HUES64 (cell line): ENCODE results near the gene CDX2.

Source experiments
- H3K27ac ChIP-seq: 2 replicates; pipeline ENCODE4 v1.7.0; 2013; ENCODE audit warnings: low read depth, low read length, inconsistent platforms
- H3K27me3 ChIP-seq: 2 replicates; pipeline ENCODE4 v1.6.1; 2013; ENCODE audit warnings: mild to moderate bottlenecking, low read length; ENCODE audit not compliant: insufficient read depth
- H3K36me3 ChIP-seq: 2 replicates; pipeline ENCODE4 v1.6.1; 2013; ENCODE audit warnings: mild to moderate bottlenecking, low read length; ENCODE audit not compliant: insufficient read depth
- H3K4me1 ChIP-seq: 2 replicates; pipeline ENCODE4 v1.6.1; 2013; ENCODE audit warnings: mild to moderate bottlenecking, low read length, moderate library complexity; ENCODE audit not compliant: insufficient read depth
- H3K4me3 ChIP-seq: 2 replicates; pipeline ENCODE4 v1.5.1; 2013; ENCODE audit warnings: mild to moderate bottlenecking, low read length, moderate library complexity
- H3K9ac ChIP-seq: 2 replicates; pipeline ENCODE4 v1.6.1; 2013; ENCODE audit warnings: mild to moderate bottlenecking, low read depth, low read length
- H3K9me3 ChIP-seq: 2 replicates; pipeline ENCODE4 v1.6.1; 2013; ENCODE audit warnings: low read depth, low read length; ENCODE audit not compliant: insufficient read depth
- WGBS: fragments of 150-250, 120-280 bp; methylation state at CpG from one replicate; pipeline ENCODE4 v1.1.7; 2013; ENCODE audit warnings: missing lambda C conversion rate; 5-methylcytosine and 5-hydroxymethylcytosine counted together

CDX2 gene

DNA sequence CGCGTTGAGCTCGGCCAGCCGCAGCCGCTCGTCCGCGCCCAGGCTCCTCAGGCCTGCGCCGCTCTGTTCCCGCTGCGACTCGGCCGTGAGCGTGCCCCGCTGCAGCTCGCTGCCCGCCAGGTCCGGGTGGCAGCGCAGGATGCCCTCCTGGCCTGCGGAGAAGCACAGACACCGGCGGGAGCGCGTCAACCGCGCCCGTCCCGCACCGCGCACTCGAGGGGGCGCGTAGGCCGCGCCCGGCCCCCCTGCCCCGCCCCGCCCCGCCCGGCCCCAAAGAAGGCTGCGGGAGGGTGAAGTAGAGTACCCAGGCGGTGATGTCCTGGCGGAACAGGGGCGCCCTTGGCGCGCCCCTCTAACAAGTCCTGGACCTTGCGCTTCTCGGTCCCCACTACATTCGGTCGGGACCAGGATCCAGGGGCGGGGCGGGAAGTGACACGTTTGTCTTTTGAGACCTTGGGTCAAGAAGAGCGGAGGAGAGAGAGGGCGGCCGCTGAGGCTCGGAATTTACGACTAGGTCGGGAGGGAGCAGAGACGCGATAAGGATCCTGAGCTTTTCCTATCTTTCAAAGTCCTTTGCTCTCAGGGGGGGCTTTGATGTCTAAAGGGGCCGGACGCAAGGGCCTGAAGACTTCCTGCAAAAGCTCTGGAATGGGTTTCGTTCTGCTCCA is 9.3 kb upstream of the CDX2 start:
- H3K27me3 ChIP-seq = peaks cover 100% of the 10 kb centered on the region
- no peak overlapping the region for H3K4me3 ChIP-seq
- no peaks in the 10 kb centered on the region for H3K9me3 ChIP-seq
- H3K9ac ChIP-seq = no peak overlapping the region
- under 1% methylated on average over 65 of the region's 65 CpGs for WGBS
- H3K4me1 ChIP-seq = peaks cover 2% of the 10 kb centered on the region; the same call in 1 of the 2 replicates
- no peak overlapping the region for H3K27ac ChIP-seq
- no peaks in the 10 kb centered on the region for H3K36me3 ChIP-seq

DNA sequence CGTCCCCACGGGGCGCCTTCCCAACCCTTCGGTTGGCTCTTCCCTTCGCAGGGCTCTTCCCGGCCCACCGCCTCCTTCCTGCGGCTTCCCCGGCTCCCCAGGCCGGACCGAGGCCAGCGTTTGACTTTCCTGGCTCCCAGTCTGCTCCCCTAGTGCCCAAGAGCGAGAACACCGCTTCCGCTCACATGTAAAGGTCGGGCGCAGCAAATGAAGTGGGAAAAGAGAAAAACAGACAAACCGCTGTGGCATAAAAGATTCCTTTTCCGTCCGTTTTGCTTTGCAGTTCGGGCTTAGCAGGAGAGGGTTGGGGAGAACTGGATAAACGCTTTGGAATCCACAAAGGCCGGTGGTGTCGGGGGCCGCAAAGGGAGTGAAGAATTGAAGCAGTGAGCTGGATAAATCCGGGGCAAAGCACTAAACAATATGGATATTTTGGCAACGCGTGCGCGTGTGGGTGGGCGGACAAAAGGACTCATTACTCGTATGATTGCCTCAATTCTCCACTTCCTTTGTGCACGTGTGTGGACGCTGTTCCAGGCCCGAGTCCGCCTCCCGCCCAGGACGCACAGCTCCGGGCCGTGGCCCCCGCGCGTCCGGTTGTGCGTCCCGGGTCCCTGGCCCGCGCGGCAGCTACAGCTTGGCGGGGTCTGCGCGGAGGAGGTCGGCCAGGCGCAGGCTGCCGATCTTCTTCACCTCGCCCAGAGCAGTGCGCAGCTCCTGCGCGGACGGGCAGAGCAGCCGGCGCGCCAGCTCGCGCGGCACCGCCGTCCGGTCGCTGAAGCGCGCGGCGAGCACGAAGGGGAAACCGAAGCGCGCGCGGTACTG is 8.6 kb upstream of the CDX2 start:
- Histone ChIP-seq H3K27me3 (peaks cover 100% of the 10 kb centered on the region), H3K9ac (no peak overlapping the region), H3K27ac (no peak overlapping the region), H3K4me3 (no peak overlapping the region), H3K4me1 (peaks cover 2% of the 10 kb centered on the region; the same call in 1 of the 2 replicates), H3K9me3 (no peaks in the 10 kb centered on the region), H3K36me3 (no peaks in the 10 kb centered on the region)
- WGBS = 2% methylated on average over 80 of the region's 80 CpGs

DNA sequence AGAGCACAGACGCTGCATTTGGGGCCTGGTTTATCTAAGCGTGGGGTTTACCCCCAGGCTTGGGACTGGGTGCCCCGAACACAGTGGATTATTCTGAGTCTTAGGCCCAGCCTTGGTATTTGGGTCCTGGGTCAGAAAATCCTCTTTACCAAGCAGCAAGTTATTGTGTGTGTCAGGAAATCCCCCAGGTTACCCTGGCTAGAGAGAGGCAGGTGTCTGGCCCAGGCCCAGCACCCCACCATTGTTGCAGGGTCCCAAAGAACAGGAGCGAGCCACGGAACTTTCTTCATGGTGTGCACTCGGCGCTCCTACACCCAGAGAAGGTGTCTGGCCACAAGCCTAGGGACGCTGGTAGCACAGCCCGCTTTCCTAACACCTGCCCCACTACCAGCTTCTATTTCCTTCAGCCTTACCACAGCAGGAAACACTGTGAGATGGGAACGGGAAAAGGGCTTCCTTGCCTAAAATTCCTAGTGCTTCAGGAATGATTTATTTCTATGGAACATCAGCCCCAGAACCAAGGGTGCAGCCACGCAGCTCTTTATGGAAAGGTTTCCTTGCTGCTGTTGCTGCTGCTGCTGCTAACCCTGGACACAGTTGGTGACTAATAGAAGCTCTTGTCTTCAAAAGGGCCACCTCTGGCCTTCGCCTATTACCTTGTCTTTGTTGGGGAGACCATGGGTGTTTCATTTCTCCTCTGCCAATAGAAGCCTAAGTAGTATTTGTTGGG is 7.4 kb upstream of the CDX2 start:
- WGBS = 7% methylated on average over 12 of the region's 12 CpGs
- no peaks in the 10 kb centered on the region for H3K36me3 ChIP-seq
- H3K4me1 ChIP-seq = peaks cover 11% of the 10 kb centered on the region
- no peaks in the 10 kb centered on the region for H3K9me3 ChIP-seq
- H3K27me3 ChIP-seq = peaks cover 100% of the 10 kb centered on the region
- H3K27ac ChIP-seq = no peak overlapping the region
- H3K9ac ChIP-seq = no peak overlapping the region
- H3K4me3 ChIP-seq = no peak overlapping the region

DNA sequence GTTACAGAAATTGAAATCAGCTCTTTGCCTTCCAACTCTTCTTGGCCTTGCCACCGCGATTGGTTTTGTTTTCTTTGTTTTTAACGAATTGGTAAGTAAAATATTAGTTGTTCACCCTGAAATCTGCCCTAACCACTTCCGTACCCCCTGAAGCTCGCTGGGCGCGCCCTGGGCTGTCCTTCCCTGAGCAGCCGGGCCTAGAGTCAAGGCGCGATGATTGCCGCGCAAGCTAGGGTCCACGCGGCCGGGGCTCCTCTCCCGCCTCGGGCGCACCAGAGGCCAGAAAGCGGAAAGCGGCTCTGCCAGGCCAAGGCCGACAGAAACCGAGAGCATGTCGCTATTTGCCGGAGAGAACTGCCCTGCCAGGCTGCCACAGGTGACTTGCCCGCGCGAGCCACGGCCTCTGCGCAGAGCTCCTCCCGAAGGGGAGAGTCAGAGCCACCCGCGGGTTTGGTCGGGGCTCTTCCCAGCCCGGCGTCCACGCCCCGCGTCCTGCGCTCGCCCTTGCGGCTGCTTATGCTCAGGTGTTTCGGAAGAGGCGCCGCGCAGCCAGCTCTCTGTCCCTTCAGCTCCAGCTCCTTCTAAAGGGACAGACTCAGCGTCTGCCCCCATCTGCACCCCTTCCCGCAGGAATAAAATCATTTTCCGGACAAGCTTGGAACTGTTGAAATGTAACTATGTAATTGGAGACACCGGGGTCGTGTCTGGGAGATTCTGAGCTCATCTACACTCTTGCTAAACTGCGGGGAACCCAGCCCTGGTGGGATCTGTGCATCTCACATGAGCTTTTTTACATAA is 6.6 kb upstream of the CDX2 start:
- Histone ChIP-seq H3K4me3 (no peak overlapping the region), H3K36me3 (no peaks in the 10 kb centered on the region), H3K9me3 (no peaks in the 10 kb centered on the region), H3K9ac (no peak overlapping the region), H3K4me1 (peaks cover 17% of the 10 kb centered on the region), H3K27ac (no peak overlapping the region), H3K27me3 (peaks cover 100% of the 10 kb centered on the region)
- 4% methylated on average over 48 of the region's 51 CpGs for WGBS

DNA sequence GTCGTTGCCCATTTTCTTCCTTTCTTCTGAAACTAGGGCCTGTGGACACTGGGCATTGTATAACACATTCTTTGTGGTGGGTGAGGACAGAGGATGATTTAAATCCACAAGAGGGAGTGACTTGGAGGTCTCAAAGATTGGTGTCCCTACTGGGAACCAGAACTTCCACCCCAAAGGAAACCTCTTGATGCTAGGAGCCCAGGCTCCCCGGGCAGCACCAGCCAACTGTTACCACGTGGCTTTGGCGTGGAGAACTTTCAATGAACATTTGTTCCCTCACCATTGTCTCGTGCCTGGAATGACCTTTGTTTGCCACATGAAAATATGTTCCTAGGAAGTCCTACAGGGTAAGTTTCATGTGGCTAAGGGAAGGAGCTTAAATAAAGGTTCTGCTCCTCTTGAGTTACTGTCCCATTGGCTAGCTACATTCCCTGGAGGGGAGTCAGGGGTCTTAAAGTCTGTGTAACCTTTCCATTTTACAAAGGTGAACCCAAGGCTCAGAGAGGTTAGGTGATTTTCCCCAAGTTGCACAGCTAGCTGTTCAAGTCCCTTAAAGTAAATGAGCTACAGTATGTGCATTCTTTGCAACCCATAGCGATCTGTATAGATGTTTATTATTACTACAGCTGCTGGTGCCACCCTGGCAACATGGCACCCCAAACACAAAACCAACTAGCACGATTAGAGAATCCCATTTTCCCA is 5.0 kb upstream of the CDX2 start:
- no peaks in the 10 kb centered on the region for H3K36me3 ChIP-seq
- peaks cover 29% of the 10 kb centered on the region for H3K4me1 ChIP-seq
- peaks cover 100% of the 10 kb centered on the region for H3K27me3 ChIP-seq
- 30% methylated on average over 7 of the region's 7 CpGs for WGBS
- no peaks in the 10 kb centered on the region for H3K9me3 ChIP-seq
- H3K4me3 ChIP-seq = no peak overlapping the region
- no peak overlapping the region for H3K9ac ChIP-seq
- H3K27ac ChIP-seq = no peak overlapping the region

DNA sequence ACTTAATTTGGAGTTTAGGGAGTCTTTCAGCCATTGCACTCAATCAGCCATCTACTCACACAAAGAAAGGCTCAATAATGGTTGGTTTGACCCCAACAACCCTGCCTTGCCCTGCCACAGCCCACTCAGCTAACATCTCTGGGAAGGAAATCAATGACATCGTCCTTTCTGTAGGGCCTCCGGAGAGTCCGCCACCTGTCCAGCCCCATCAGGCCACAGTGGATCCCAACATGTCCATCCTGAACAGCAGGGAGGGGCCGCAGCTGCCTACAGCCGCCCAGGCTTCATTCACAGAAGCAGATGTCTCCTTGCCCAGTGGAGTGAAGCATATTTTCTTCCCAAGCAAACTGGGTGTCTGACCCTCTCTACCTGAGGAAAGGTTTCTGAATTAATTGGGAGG is 4.2 kb upstream of the CDX2 start:
- Histone ChIP-seq H3K27ac (no peak overlapping the region), H3K9me3 (no peaks in the 10 kb centered on the region), H3K9ac (no peak overlapping the region), H3K27me3 (peaks cover 100% of the 10 kb centered on the region), H3K4me1 (peaks cover 27% of the 10 kb centered on the region), H3K4me3 (no peak overlapping the region), H3K36me3 (no peaks in the 10 kb centered on the region)
- 55% methylated on average over 5 of the region's 5 CpGs for WGBS

DNA sequence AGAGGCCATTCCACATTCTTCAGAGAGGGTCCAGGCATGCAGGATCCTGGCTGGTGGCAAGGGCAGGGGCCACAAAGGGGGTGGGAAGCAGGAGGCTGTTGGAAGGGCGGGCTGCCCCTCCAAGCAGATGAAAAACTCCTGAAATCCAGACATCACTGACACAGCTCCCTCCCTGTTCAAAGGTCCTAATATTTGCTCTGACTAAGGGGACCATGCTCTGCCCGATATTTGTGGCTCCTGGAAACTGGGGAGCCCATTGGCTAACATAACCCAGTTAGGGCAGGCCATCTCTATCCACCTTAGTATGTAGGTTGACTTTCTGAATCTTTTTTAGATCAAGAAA is 3.3 kb upstream of the CDX2 start:
- H3K27ac ChIP-seq = no peak overlapping the region
- H3K4me1 ChIP-seq = peaks cover 27% of the 10 kb centered on the region
- WGBS = 38% methylated on average over 2 of the region's 2 CpGs
- no peak overlapping the region for H3K9ac ChIP-seq
- no peaks in the 10 kb centered on the region for H3K9me3 ChIP-seq
- H3K36me3 ChIP-seq = no peaks in the 10 kb centered on the region
- H3K4me3 ChIP-seq = no peak overlapping the region
- peaks cover 100% of the 10 kb centered on the region for H3K27me3 ChIP-seq

DNA sequence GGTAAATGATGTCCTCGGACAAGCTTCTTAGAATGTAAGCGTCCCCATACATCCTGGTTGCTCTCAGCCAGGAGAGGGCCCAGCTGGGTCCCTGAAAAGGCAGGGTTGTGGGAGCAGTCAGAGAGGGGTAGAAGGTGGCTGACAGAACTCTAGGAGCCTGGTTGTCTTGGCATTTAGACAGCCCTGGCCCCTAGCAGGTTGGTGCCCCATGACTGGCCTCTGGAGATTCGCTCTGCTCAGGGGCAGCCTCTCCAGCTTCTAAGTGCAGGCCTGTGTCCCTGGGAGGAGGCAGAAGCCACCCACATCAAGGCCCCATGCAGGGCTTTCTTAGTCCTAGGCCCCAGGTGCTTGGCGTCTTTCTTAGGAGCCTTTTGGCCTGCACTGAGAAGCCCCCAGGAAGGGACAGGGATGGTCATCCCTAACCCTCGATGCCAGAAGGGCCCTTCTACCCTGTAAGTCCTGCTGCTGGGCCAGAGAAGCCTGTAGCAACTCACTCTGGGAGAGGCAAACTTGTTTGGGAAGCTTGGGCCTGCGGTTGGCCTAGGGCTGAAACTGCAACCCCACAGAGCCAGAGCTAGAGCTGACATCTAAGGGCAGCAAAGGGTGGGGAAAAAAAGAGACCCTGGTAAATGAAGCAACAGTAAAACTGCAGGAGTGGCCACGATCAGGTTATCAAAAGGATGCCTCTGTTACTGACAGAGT is 2.8 kb upstream of the CDX2 start:
- H3K9ac ChIP-seq = no peak overlapping the region

DNA sequence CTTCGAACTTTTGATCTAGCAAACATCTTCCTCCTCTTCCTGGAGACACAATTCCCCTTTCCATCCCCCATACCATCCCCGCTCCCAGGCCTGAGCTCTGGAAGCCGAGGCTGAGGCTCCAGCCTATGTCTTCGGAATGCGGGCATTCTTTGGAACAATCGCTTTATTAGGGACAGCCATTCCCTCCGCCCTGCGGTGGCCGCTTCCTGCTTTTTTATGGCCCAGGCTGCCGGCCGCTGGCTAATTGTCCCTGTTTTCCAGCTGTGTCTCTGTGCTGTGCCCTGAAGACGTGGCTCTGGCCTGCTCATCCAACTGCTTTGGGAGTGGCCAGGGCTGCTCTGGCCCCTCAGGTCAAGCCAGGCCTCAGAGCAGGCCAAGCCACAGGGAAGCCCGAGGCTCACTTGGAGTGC is 2.1 kb upstream of the CDX2 start:
- peaks cover 100% of the 10 kb centered on the region for H3K27me3 ChIP-seq
- whole genome bisulfite sequencing = 1% methylated on average over 13 of the region's 13 CpGs
- no peak overlapping the region for H3K4me3 ChIP-seq
- peaks cover 27% of the 10 kb centered on the region for H3K4me1 ChIP-seq
- no peaks in the 10 kb centered on the region for H3K36me3 ChIP-seq
- H3K9ac ChIP-seq = no peak overlapping the region
- no peak overlapping the region for H3K27ac ChIP-seq
- H3K9me3 ChIP-seq = no peaks in the 10 kb centered on the region

More for the DNA sequence above, 2.8 kb upstream of the CDX2 start:
- H3K9me3 ChIP-seq = no peaks in the 10 kb centered on the region
- no peaks in the 10 kb centered on the region for H3K36me3 ChIP-seq
- peaks cover 100% of the 10 kb centered on the region for H3K27me3 ChIP-seq
- peaks cover 27% of the 10 kb centered on the region for H3K4me1 ChIP-seq
- WGBS = 25% methylated on average over 7 of the region's 7 CpGs
- H3K4me3 ChIP-seq = no peak overlapping the region
- H3K27ac ChIP-seq = no peak overlapping the region
